ENCODE results near the gene CYP24A1.

- TF ChIP-seq POLR2A (IDR thresholded peaks at IDR 0.05) (no peak), CTCF (IDR thresholded peaks at IDR 0.05) (no peak)
These were observed 61.4 kb downstream of the CYP24A1 start for GRCh38 chr20:54112221-54112884.
